CD14-positive monocyte (primary cell): ENCODE results near the gene BCAR3. TPM values are rescaled to one million over a fixed set of nuclear protein-coding genes. Genes with fewer than 3 reads are reported as not detected.

Experiments
- DNase-seq, 3 donors: peaks; one replicate each; pipeline ENCODE4 v3.0.0-alpha.2; 2011 to 2022
- H2AFZ ChIP-seq: 2 replicates; pipeline ENCODE4 v1.6.0; 2012; ENCODE audit warnings: mild to moderate bottlenecking, low read depth, low read length, inconsistent platforms; ENCODE audit not compliant: insufficient read depth, poor library complexity, severe bottlenecking
- H3K27ac ChIP-seq, 2 donors: 1 replicate in 1 of 2; 2 replicates in 1 of 2; pipeline ENCODE4 v1.5.1; 2012 to 2013; ENCODE audit warnings: low read length in 2 of 2, control low read depth in 1 of 2, inconsistent platforms in 1 of 2, low read depth in 1 of 2, mild to moderate bottlenecking in 1 of 2
- H3K27me3 ChIP-seq, 2 donors: one replicate each; pipeline versions ENCODE4 v1.6.0 to v1.6.1; 2011 to 2013; ENCODE audit warnings: low read length in 2 of 2; ENCODE audit not compliant: control insufficient read depth in 2 of 2, insufficient read depth in 2 of 2
- H3K36me3 ChIP-seq, 2 donors: replicated peaks in 1 of 2; 1 replicate in 1 of 2; 2 replicates in 1 of 2; pipeline versions ENCODE4 v1.5.1 to v1.6.1; 2012 to 2013; ENCODE audit warnings: low read length in 2 of 2, control low read depth in 1 of 2, inconsistent platforms in 1 of 2, mild to moderate bottlenecking in 1 of 2; ENCODE audit not compliant: insufficient read depth in 2 of 2, control insufficient read depth in 1 of 2
- H3K4me1 ChIP-seq, 2 donors: 1 replicate in 1 of 2; 2 replicates in 1 of 2; pipeline versions ENCODE4 v1.5.1 to v1.6.1; 2012 to 2013; ENCODE audit warnings: low read length in 2 of 2, control low read depth in 1 of 2, inconsistent platforms in 1 of 2, mild to moderate bottlenecking in 1 of 2, moderate library complexity in 1 of 2; ENCODE audit not compliant: insufficient read depth in 2 of 2, control insufficient read depth in 1 of 2
- H3K4me2 ChIP-seq: replicated peaks from 2 replicates; pipeline ENCODE3; 2012; ENCODE audit warnings: low read length, moderate library complexity, mild to moderate bottlenecking; ENCODE audit not compliant: poor library complexity, severe bottlenecking; ENCODE audit errors: extremely low read depth
- H3K4me3 ChIP-seq, 3 experiments: fragments of 200-600 bp in 1 of 3; sonication (generic) in 1 of 3; replicated peaks in 1 of 3; 1 replicate in 2 of 3; 2 replicates in 1 of 3; pipeline ENCODE4 v1.5.1; 2011 to 2013; ENCODE audit warnings: low read length in 3 of 3, mild to moderate bottlenecking in 3 of 3, control low read depth in 2 of 3, low read depth in 2 of 3, inconsistent platforms in 1 of 3, moderate library complexity in 1 of 3
- H3K79me2 ChIP-seq: 2 replicates; pipeline ENCODE4 v1.6.0; 2012; ENCODE audit warnings: mild to moderate bottlenecking, control low read depth, inconsistent platforms, low read length, moderate library complexity; ENCODE audit not compliant: insufficient read depth
- H3K9ac ChIP-seq: 2 replicates; pipeline ENCODE4 v1.6.0; 2017; ENCODE audit warnings: low read length, mild to moderate bottlenecking; ENCODE audit not compliant: insufficient read depth, poor library complexity, severe bottlenecking
- H3K9me3 ChIP-seq, 2 donors: replicated peaks in 1 of 2; 1 replicate in 1 of 2; 2 replicates in 1 of 2; pipeline versions ENCODE4 v1.5.1 to v1.6.1; 2012 to 2013; ENCODE audit warnings: low read length in 2 of 2, control low read depth in 1 of 2; ENCODE audit not compliant: control insufficient read depth in 1 of 2, insufficient read depth in 1 of 2
- H4K20me1 ChIP-seq: 2 replicates; pipeline ENCODE4 v1.6.0; 2012; ENCODE audit warnings: mild to moderate bottlenecking, low read length, control low read depth, moderate library complexity; ENCODE audit not compliant: insufficient read depth
- H3K27ac Mint-ChIP-seq, 7 donors: one replicate each; pipeline ENCODE4 v1.8.0; 2020; ENCODE audit warnings: mild to moderate bottlenecking in 7 of 7, mixed read lengths in 7 of 7, moderate library complexity in 6 of 7, inconsistent platforms in 2 of 7
- H3K27me3 Mint-ChIP-seq, 3 donors: one replicate each; pipeline ENCODE4 v1.8.0; 2021 to 2022; ENCODE audit warnings: low read depth in 3 of 3, mild to moderate bottlenecking in 3 of 3, mixed read lengths in 3 of 3, moderate library complexity in 3 of 3, inconsistent platforms in 1 of 3
- H3K36me3 Mint-ChIP-seq, 2 donors: one replicate each; pipeline ENCODE4 v1.8.0; 2020; ENCODE audit warnings: mixed read lengths in 2 of 2, inconsistent platforms in 1 of 2, mild to moderate bottlenecking in 1 of 2
- H3K4me1 Mint-ChIP-seq: one replicate; pipeline ENCODE4 v1.8.0; 2020; ENCODE audit warnings: mild to moderate bottlenecking, mixed read lengths
- H3K4me3 Mint-ChIP-seq, 2 donors: one replicate each; pipeline ENCODE4 v1.8.0; 2020; ENCODE audit warnings: mild to moderate bottlenecking in 2 of 2, mixed read lengths in 2 of 2, moderate library complexity in 1 of 2
- H3K9me3 Mint-ChIP-seq, 7 donors: one replicate each; pipeline ENCODE4 v1.8.0; 2020 to 2022; ENCODE audit warnings: mixed read lengths in 7 of 7, mild to moderate bottlenecking in 6 of 7, moderate library complexity in 6 of 7, inconsistent platforms in 2 of 7
- CTCF ChIP-seq: fragments of 200-600 bp; IDR thresholded peaks from one replicate; pipeline ENCODE4 v1.8.0; 2022; ENCODE audit warnings: antibody characterized with exemption, mild to moderate bottlenecking
- WGBS: methylation state at CpG from one replicate; pipeline ENCODE4 v1.1.5; 2013; ENCODE audit warnings: missing lambda C conversion rate; ENCODE audit not compliant: insufficient coverage; 5-methylcytosine and 5-hydroxymethylcytosine counted together
- intact Hi-C, 2 donors: fragments of 100-400 bp; cut with micrococcal nuclease; formaldehyde crosslinking; loops; one replicate each; pipeline versions ENCODE4 v1.15.0 to v1.15.1; 2023
- polyA plus RNA-seq, 3 donors: library from polyadenylated mRNA; depleted of rRNA in 1 of 3; unstranded in 2 of 3; stranded (reverse) in 1 of 3; fragments of 300-500 nt in 2 of 3; fragments of >200 nt in 1 of 3; fragmentation: Illumina TruSeq in 2 of 3; gene quantifications; 1 replicate in 2 of 3; 2 replicates in 1 of 3; pipeline ENCODE4 v1.2.3, GENCODE V29; 2012 to 2021

Gene BCAR3
- polyA plus RNA-seq, 3 donors = 0.05 to 0.41 TPM; not detected in 1

DNA sequence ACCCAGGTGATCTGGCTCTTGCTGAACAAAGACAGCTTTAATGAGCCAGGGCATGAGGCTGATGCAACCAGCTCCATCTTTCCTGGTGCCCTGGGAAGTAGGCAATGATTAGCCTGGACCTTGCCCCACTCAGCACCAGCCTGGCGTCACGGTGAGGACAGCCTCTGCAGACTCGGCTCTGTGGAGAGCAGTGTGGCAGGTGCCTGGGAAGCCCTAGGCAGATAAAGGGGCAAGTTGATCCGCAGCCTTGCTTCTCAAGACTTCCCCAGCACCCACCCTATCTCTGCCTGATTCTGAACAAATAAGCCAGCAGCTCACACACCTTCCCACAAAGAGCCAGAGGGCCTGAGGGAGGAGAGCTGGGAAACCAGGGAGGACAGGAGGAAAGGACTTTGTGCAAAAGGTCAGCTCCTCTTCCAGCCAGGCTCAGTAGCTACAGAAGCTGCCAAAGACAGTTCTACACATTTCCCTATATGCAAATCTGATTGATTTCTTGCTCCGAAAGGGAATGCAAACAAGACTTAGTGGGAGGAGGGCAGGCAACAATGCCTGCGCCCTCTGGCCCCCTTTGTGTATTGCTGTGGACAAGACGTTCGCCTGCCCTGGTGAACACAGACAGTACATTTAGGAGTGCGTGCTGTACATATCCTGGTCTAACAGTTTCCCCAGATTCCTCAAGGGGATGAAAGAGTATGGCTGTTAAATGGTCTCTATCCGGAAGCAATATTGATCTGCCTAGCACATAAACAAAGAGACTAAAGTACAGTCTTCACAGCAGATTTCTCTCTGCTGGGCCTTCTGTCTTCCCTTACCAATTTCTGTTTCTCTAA, 63.8 kb downstream of the BCAR3 start:
- intact Hi-C loops = no loop called here
- Histone ChIP-seq H3K4me1 (no peaks in the 10 kb centered on the region), H3K79me2 (no peaks in the 10 kb centered on the region), H3K36me3 (no peaks in the 10 kb centered on the region), H3K27ac (no peak overlapping the region), H2AFZ (no peak overlapping the region), H3K4me2 (no peak overlapping the region), H3K4me3 (no peak overlapping the region), H3K27me3 (no peaks in the 10 kb centered on the region), H3K9ac (no peak overlapping the region), H3K9me3 (no peaks in the 10 kb centered on the region), H4K20me1 (no peaks in the 10 kb centered on the region)
- no peak overlapping the region for H3K4me3 Mint-ChIP-seq
- no peaks in the 10 kb centered on the region for H3K9me3 Mint-ChIP-seq
- DNase-seq = no peak
- TF ChIP-seq CTCF = no peak
- WGBS = 93% methylated on average over 6 of the region's 10 CpGs
- H3K27ac Mint-ChIP-seq = peak overlapping the region in 1 of 7 donors; percentile 26
- H3K4me1 Mint-ChIP-seq = no peaks in the 10 kb centered on the region
- H3K36me3 Mint-ChIP-seq = no peaks in the 10 kb centered on the region
- H3K27me3 Mint-ChIP-seq = peaks cover 0 to 3% (median 2%) of the 10 kb centered on the region in 3 donors

DNA sequence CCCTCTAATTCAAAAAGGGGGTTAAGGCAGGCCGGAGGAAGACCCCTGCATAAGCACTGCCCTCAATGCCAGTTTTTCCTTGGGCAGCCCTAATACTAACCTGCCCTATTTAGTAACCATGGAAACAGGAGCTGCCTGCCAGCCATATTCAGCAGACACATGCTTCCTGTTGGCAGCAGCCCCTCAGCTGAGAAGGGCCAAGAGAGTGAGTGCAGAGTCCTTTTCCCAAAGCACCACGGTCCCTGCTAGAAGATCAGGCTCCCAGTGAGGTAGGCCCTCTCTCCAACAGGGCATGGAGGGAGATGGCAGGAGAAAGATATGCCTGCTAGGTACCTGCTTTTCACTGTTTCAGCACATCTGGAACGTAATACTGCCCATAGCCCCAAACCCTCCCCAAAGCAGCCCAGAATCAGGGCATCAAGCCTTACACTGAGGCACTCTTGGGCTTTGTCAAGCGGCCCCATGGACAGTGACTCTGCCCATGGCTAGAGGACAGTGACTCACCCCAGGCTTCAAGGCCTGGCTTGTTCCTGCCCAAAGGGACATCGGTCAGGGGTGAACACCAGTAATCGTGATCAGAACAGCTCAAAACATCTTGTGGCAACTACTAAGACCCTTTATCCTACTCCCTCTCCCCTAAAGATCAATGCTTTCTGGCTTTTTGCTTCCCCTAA, 64.5 kb downstream of the BCAR3 start:
- Histone ChIP-seq H3K36me3 (no peaks in the 10 kb centered on the region), H3K9ac (no peak overlapping the region), H3K27me3 (no peaks in the 10 kb centered on the region), H3K4me3 (no peak overlapping the region), H2AFZ (no peak overlapping the region), H3K79me2 (no peaks in the 10 kb centered on the region), H3K4me1 (no peaks in the 10 kb centered on the region), H3K4me2 (no peak overlapping the region), H3K9me3 (no peaks in the 10 kb centered on the region), H4K20me1 (no peaks in the 10 kb centered on the region), H3K27ac (no peak overlapping the region)
- H3K27ac Mint-ChIP-seq = peak overlapping the region in 1 of 7 donors; percentile 30
- no peaks in the 10 kb centered on the region for H3K36me3 Mint-ChIP-seq
- no peak for TF ChIP-seq CTCF
- WGBS = 73% methylated on average over 5 of the region's 6 CpGs
- no peaks in the 10 kb centered on the region for H3K4me1 Mint-ChIP-seq
- no peaks in the 10 kb centered on the region for H3K9me3 Mint-ChIP-seq
- H3K27me3 Mint-ChIP-seq = peaks cover 0 to 3% (median 2%) of the 10 kb centered on the region in 3 donors
- no peak overlapping the region for H3K4me3 Mint-ChIP-seq
- intact Hi-C loops = no loop called here
- DNase-seq = no peak
